Embryonic facial prominence (tissue), 1 donor: ENCODE results near the gene SMAGP.

Experiments used
- DNase-seq: peaks from one replicate; pipeline ENCODE4 v3.0.0-alpha.2; 2016; ENCODE audit errors: extremely low spot score

SMAGP gene

DNA sequence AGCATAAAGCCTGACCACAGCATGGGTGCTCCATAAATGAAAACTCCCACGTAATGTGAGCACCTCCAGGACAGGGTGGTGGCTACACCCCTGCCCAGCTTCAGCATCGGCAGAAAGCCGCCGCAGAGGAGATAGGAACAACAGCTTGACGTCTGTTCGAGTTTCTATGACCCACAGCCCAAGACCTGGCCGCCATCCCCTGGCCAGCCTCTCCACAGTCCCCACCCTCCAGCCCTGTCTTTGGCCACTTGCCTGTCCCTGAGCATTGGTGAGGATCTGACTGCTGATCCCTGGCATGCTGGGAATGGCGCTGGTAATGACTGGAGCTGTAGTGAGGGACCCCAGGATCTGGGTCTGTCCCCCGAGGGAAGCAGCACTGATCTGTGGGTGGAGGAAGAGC lies 73.7 kb downstream of the SMAGP start:
- no peak for DNase-seq

DNA sequence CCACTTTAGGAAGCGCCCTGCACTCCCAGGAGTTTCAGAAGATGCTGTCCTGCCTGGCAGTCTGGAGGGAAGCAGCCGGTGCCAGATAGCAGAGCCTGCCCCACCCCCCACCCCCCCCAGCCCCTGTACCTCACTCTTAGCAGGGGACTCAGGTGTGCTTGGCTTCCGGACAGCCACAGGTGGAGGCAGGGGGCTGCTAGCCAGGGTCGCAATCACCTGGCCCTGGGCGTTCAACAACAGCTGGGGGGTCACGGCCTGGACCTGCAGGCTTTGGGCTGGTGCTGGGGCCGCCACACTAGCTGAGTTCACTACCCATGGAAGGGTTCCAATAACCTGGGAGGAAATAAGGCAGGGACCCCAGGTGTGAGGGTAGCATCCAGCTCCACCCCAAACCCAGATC lies 74.4 kb downstream of the SMAGP start:
- DNase-seq = no peak
